HG03558 (cell line): Measurements from ENCODE around the gene MDC1.
"Not testable (repeated sequence)": the region's sequence is repeated elsewhere in the genome, so short reads cannot be mapped to it uniquely, and the experiment has no call there.

Experiments used
- ATAC-seq: cut with Tn5 transposase; IDR thresholded peaks from one replicate; pipeline ENCODE4 v1.9.1; 2021; ENCODE audit warnings: moderate number of reproducible peaks; ENCODE audit not compliant: unreplicated experiment; ENCODE audit errors: extremely low read depth

MDC1 gene

DNA sequence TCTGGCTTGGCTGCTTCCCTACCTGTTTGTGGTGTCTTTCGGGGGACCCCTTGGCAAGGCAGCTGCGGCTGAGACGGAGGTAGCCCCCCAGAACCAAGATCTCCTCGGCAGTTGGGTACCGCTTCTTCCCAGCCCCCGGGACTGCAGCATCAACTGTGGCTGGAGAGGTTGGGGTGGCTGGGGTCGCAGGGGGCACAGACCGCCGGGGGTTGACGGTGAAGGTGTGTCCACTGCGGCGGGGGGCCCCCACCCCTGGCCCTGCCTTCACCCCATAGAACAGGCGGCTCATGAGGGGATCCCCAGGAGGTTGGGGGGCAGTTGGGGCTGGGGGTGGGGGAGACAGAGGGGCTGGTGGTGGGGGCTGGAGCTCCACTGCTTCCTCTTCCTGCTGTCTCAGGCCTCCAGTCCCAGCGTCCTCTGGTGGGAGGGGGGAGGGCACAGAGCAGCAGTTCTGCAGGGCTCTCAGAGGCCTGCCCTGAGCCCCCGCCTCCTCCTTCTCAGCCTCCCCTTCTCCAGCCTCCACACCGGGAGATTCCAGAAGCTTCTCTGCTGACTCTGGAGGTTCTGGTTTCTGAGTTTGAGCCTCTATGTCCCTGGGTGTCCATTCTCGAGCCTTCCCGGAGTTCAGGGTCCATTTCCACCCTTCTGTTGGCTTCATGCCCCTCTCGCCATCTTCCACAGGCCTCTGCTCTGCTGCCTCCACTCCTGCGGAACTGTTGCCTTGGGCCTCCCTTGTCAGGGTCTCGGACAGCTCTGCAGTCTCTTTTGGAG is 32.5 kb downstream of the MDC1 start:
- ATAC-seq, result no peak

DNA sequence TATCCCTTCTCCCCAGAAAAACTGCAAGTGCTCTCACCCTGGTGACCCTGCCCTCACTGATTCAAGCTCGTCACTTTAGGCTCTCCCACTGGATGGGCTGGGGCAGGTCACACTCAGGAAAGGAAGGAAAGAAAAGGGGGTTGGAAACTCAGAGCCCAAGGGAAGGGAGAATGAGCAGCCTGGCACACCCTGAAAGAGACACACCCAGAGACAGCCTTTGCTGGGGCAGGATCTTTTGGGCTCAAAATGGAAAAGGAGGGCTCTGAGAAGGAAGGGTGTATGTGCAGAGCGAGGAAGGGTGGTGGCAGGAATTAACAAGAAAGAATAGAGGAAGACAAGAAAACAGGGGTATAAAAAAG is 33.1 kb downstream of the MDC1 start:
- no peak for ATAC-seq

DNA sequence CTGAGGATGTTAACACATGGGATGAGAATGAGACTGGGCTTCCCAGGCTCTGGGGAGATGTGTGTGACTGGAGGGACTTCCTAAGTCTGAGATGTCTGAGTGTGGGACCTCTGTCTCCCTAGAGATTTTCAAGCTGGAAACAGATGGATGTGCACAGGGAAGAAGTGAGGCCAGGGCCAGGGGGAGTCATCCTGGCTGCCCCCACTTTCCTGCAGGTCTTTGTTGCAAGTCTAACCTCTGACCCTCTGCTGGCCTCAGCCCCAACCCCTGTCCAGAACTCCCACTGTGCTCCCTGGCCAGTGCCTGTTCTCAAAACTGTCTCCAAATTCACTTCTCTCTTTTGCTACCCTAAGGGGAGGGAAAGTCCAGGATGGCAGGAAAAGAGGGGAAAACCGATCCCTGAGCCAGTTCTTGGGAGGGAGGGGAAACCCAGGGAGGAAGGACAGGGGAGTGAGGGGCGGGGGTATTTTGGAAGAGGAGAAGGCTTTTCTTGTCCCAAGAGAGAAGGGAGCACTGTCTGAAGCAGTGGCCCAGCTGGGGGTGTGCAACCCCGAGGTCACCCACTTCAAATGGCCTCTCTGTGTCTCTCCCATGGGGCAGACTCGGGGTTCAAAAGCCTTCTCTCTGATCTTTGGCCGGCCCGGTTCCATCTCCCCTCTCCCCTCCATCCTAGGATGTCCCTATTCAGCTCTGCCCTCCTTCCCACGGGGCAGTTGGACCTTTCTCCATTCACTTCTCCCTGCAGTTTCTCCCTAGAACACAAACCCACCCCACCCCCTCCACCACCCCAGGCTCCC is 33.7 kb downstream of the MDC1 start:
- no peak for ATAC-seq

DNA sequence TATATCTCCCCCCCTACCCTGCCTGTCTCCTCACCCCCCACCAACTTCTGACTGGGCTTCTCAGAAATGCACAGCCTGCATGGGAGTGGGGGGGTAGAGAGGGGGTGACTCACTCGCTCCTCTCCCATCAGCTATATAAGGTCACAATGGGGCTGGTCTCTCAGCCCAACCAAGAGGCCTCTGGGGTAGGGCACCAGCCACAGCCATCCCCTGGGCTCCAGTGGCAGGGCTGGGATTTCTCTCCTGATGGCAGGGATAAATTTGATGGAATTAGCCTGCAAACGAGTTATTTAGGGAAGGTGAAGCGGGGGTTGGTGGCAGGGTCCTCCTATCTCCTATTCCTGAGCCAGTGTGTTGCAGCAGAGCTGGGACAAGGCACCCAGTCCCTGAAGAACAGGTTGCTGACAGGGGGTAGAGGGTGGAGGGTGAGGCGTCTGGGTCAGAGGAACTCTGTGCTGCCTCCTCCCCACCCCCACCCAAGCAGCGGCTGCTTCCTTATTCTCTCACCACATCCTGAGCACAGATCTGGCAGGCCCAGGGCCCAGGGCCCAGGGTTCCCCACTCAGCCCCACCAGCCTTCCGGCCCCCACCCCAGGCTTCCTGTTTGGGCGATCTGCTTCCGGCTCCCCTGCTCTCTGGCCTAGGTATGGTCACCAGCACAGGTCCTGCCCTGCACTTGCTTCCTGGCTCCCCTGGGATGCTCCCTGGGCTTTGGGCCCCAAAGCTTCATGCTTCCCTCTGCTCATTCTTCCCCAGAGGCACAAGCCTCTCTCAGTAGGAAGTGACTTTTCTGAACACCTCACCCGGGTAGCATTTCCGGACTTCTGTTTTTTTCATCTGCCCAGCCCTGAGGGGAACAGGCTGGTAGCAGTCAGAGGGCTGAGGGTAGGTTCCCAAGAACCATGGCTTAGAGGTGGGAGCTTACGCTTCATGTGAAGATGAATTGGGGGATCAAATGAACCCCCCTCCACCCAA is 34.7 kb downstream of the MDC1 start:
- ATAC-seq, result no peak

DNA sequence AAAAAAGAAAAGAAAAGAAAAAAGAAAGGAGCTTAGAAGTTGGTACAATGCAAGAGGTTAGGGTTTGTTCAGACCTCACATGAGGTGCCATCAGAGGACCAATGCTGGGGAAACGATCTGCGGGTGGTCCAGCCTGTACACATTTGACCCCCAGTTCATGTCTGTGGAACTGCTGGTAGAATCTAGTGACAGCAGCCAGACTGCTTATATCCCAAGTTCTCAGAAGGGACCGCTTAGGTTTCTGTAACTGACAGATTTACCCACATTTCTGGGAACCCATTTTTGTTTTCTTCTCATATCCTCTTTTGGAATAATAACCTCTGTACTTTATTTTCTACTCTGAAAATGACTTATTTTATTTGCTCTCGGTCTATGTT is 35.3 kb downstream of the MDC1 start:
- ATAC-seq, result no peak

DNA sequence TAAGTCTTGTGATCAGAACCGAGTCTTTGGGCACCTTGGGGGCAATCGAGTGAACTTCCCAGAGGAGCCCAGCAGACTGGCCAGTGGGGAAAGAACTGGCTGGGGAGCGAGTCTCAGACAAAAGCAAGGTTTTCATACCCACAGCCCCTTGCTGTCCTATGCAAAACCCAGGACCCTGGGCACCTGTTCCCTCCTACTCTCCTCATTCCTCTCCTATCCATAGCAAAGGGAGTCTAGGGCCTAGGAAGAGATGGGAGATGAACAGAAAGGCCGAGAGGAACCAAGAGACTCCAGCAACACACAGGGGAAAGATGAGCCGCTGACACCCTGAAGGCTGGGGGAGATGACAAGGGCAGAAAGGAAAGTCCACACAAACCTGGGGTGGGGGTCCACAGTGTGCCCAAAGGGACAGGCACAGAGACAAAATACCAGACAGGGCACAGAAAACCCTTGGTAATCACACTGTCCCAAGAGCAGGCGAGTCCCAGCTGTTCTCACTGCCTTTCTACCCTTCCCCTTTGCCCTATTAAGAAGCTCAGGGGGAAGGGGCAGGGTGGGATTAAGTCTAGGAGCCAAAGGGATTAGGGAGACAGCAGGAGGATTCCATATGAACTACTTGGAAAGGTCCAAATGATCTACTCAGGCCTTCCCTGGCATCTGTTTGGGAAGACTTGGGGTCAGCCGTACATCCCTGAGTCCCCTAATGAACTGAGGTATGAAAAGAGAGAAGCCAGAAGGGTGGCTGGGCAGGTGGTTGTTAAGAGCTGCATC is 37.1 kb downstream of the MDC1 start:
- no peak for ATAC-seq

DNA sequence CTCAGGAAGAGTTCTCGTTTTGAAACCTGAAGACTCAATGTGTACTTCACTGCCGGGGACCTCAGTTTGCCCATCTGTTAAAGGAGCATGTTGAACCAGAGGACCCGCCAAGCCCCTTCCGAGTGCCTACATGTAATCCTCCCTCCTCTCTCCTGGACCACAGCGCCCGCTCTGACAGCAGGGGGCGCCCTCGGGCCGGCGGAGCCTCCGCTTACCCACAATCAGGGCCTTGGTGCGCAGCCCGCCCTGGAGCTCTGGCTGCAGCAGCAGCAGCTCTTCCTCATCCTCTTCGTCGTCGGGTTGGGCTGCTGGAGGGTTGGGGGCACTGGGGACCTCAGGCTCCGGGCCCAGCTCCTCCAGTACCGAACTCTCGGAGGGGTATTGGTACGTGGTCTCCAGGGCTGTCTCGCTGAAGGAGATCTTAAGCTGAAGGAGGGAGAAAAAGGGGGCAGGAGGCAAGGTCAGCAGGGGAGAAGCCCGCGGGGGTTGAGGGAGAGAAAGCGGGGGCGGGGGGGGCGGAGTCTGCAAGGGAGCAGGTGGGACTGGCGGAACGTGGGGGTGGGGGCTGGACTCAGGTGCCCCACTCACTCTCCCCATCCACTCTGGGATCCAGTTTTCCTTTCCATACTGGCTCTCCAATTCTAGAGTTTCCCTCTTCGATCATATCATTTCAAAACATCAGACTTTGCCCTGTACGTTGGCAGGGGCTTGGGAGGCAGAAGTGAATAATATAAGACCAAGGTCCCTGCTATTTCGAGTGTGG is 37.9 kb downstream of the MDC1 start:
- no peak for ATAC-seq

DNA sequence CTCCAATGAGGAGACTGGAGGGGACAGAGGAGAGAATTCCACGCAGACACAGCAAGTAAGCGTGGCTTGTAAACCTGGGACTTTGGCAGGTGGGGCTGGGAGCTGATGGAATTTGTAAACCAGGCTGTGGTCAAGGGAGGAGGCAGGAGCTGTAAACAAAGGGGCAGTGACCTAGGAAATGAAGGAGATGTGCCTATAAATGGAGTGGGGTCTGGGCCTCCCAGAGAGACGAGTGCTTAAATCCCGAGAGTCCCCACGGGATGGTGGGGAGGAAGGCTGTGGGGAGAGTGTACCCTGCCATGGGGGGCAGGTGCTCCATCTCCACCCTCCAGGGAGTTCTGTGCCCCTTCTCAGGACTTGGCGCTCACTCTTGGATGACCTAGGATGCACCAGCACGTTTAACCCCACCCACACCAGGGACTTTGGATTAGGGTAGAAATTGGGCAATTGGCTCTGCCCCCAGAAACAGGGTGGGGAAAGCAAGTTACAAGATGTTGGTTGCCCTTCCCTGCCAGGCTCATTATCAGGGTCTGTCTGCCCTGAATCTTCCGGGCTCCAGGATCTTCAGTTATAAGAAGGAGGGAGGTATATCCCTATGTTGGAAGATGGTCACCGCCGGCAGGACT is 40.3 kb downstream of the MDC1 start:
- no peak for ATAC-seq

DNA sequence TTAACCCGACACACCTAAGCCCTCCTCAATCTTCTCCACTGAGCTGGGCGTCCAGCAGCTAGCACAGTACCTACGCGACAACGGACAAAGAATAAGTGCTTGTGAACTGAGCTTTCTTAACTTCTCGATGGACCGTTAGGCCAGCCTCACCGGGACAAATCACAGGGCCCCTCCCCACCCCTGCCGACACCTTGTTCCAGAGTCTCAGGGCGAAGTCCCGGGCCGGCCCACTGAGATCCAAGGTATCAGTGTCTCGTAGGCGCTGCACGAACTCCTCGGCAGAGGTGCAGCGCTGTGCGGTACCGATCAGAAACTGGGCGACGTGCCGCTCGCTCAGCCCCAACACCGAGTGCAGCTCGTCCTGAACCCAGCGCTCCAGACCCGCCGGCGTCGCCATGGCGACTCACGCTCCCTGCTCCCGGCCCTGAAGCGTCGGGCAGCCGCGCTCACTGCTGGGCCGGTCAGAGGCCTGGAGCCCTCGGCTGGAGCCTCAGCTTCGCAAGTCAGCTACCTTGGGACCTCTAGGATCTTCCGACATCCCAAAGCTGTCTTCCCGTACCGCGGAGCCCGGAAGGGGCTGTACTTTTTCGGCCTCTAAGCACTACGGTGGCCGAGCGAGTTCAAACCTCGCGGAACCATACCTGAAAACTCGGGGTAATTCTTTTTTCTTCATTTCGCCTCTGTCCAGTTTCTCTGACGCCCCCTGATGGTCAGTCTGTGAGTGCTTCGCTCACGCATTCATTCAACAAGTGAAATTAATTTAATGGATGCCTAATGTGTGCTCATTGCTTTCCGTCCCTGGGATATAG is 44.4 kb downstream of the MDC1 start, which contains the start of gene DHX16:
TSS of gene DHX16 (minus strand) at position 562 of the 809 bp plus-strand sequence. CDS start at position 397, 165 bp downstream.
- no peak for ATAC-seq

DNA sequence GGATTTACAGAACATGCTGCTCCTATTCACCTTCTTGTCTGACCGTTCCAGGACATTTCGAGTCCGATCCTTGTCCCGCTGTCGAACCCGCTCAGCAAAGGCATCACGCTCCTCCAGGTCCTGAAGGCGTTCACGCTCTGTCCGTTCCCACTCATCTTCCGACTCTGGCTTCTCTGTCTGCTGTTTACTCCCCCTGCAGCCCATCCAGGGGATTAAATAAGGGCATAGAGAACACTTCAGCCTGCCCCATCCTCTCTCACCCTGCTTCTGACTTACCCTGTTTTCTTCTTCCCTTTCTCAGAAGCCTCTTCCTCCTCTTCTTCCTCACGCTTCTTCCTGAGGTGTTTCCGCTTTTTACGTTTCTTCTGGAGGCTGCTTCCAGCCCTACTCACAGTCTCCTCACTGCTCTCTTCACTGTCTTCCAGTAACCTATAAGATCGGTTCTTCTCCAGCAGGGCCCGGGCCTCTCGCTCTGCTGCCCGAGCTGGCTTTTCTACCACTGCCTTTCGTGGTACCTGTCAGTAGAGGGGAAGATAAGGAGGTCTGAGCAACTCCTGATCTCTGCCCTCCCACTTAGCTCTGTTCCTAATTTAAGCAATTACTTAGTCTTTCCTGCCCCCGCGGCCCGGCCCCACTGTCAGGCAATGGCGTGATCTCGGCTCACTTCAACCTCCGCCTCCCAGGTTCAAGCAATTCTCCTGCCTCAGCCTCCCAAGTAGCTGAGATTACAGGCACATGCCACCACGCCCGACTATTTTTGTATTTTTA is 46.1 kb downstream of the MDC1 start:
- no peak for ATAC-seq

DNA sequence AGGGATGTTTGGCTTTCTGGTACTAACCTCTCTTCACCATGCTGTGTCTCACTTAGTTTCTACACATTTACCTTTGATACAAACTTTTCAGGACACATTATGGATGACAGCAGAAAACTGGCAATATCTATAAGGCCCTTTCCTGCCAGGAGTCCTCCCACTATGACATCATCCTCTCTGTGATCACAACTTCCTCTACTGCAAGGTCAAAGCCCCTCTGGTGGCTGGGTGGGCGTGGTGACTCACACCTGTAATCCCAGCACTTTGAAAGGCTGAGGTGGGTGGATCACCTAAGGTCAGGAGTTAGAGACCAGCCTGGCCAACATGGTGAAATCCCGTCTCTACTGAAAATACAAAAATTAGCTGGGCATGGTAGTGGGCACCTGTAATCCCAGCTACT is 50.8 kb downstream of the MDC1 start:
- ATAC-seq, result not testable (repeated sequence)

DNA sequence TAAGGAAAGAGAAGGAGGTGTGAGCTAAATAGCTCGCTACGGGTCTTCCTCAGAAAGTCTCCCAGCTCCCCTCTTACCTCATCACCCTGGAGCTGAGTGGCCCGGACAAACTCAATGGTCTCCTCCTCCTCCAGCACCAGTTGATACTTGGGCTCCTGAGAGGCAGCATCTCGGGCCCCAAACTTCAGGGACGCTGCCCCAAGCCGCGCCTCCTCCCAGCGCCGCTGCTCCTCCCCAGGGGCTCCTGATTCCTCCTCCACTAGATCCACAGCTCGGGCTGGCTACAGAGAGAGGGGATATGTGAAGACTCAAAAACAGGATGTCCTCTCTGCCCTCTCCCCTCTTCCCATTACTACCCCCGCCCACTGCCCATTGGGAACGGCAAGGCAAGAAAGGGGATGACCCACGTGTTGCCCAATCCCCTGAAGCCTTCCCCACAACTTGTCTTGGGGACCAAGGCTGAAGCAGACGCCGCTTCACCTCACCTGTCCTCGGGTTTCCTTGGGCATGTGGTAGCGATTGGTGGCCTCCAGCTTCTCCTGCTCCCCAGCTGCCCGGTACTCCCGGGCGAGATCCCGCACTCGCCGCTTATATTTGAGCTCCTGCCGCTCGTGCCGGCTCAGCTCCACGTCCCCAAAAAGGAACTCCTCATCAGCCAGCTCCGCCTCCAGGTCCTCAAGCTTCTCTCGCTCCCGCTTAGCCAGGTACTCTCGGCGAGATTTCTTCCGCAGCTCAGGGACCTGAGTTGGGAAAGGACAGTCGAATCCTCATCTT is 51.9 kb downstream of the MDC1 start:
- no peak for ATAC-seq

DNA sequence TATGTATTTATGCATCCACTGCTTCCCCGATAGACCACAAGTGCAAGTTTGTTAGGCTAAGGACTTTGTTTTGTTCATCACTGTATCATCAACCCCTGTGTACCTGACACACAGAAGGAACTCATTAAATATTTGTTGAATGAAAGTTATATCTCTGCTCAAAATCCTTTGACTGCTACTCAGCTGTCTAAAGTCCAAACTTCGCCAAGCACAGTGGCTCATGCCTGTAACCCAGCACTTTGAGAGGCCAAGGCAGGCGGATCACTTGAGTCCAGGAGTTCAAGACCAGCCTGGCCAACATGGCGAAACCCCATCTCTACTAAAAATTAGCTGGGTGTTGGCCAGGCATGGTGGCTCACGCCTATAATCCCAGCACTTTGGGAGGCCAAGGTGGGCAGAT is 59.2 kb downstream of the MDC1 start:
- ATAC-seq, result not testable (repeated sequence)

DNA sequence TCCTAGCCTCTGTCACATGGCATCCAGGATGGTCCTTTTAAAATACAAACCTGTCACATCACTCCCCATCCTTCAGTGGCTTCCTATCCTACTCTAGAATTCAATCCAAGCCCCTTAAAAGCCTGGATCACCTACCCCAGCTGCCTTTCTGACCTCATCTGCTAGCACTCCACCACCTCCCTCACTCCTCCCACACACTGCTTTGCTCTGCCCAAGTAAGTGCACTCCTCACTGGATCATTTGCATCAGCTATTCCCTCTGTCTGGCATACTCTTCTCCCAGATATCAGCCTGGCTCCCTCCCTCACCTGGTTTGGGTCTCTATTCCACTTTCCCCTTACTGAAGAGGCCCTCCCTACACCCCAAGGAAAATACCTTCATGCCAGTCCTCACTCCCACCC is 59.6 kb downstream of the MDC1 start:
- ATAC-seq, result no peak

DNA sequence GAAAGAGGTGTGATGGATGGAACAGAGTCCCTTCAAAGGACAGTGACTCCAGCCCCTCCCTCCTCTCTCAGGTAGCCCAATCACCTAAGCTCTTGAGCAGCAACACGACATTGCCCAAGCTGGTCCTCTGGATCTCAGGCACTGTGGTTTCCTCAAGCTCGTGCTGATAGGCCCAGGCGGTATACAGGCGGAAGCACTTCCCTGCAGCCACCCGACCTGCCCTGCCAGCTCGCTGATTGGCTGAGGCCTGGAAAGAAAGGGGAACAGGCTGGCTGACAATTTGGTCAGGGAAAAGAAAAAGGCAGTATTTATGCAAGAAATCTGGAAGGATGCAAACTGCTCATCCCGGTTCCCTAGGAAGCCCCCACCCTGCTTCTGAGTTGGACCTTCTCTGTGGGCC is 60.6 kb downstream of the MDC1 start:
- ATAC-seq, result no peak

DNA sequence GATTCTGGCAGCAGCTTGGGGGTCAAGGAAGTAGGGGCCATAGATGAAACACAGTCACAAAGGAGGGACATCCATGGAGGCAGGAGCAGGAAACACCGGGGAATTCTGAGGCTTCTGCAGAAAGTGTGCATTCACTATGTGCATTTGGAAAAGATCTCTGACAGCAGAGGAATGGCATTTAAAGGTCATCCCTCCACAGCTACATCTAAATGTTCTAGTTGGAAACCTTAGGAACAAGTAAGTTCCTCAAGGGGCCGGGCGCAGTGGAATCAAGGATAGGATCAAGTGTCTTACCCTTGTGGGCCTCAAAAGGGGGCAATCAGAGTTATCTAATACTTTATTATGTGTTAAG is 61.4 kb downstream of the MDC1 start:
- no peak for ATAC-seq
